Immature natural killer cell (primary cell): ENCODE results near the gene CTIF. TPM values are rescaled to one million over a fixed set of nuclear protein-coding genes. Genes with fewer than 3 reads are reported as not detected.
A peak's percentile ranks its signal among the peaks of the same experiment; 100 is the strongest.

Experiments used
- DNase-seq, 3 donors: peaks; one replicate each; pipeline ENCODE4 v3.0.0; 2022; ENCODE audit warnings: mixed read lengths in 1 of 3
- H3K27ac Mint-ChIP-seq, 6 donors: one replicate each; pipeline ENCODE4 v1.8.0; 2020; ENCODE audit warnings: mixed read lengths in 6 of 6, mild to moderate bottlenecking in 5 of 6, inconsistent platforms in 4 of 6, moderate library complexity in 3 of 6
- H3K27me3 Mint-ChIP-seq, 3 donors: one replicate each; pipeline ENCODE4 v1.8.0; 2020 to 2021; ENCODE audit warnings: low read depth in 3 of 3, mild to moderate bottlenecking in 3 of 3, mixed read lengths in 3 of 3, moderate library complexity in 3 of 3, inconsistent platforms in 1 of 3
- H3K36me3 Mint-ChIP-seq, 3 donors: one replicate each; pipeline ENCODE4 v1.8.0; 2020; ENCODE audit warnings: mixed read lengths in 3 of 3, inconsistent platforms in 2 of 3, mild to moderate bottlenecking in 2 of 3
- H3K4me1 Mint-ChIP-seq, 2 donors: one replicate each; pipeline ENCODE4 v1.8.0; 2020; ENCODE audit warnings: inconsistent platforms in 2 of 2, mild to moderate bottlenecking in 2 of 2, mixed read lengths in 2 of 2, moderate library complexity in 1 of 2
- H3K4me3 Mint-ChIP-seq, 5 donors: one replicate each; pipeline ENCODE4 v1.8.0; 2020; ENCODE audit warnings: mild to moderate bottlenecking in 5 of 5, mixed read lengths in 5 of 5, inconsistent platforms in 3 of 5, moderate library complexity in 3 of 5
- H3K9me3 Mint-ChIP-seq, 6 donors: one replicate each; pipeline ENCODE4 v1.8.0; 2020; ENCODE audit warnings: mild to moderate bottlenecking in 6 of 6, mixed read lengths in 6 of 6, inconsistent platforms in 4 of 6, moderate library complexity in 3 of 6
- polyA plus RNA-seq, 3 donors: library from polyadenylated mRNA; unstranded; fragments of 300-500 nt; fragmentation: Illumina TruSeq; gene quantifications; one replicate each; pipeline ENCODE4 v1.2.3, GENCODE V29; 2021

Gene CTIF
- polyA plus RNA-seq, 3 donors from 2014 or later: 0.28 to 1.2 TPM; not detected in 1

DNA sequence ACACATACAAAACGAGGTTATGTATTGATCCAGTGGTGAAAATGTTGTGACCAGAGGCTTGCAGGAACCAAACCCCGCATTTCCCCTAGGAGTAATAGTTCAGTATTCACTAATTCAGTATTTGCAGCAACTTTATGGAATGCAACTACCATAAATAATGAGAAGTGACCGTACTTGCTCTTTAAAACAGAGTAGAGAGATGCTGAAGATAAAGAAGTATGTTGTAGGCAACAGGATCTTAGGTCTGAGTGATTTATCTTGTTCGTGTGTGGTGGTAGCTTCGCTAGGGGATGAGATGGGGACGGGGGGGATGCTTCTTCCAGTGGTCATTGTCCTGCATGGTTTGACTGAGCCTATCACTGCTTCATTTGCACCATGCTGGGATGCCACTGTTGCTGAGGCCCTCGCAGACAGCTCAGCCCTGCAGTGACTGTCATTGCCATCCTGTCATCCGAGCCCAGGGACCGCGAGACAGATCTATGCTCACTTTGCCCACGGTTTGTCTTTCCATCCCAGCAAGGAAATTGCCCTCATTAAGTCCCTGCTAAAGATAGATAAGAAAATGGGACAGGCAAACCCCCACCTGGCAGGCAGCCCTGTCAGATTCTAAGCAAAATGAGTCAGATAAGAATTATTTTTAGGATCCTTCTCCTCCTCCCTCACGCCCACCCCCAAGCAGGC is 181.3 kb downstream of the CTIF start:
- peaks cover 0 to 6% of the 10 kb centered on the region in 2 donors for H3K4me1 Mint-ChIP-seq
- DNase-seq: no peak
- H3K36me3 Mint-ChIP-seq: peaks cover 0 to 6% (median 0%) of the 10 kb centered on the region in 3 donors
- H3K27me3 Mint-ChIP-seq: peaks cover 0 to 3% (median 0%) of the 10 kb centered on the region in 3 donors
- no peaks in the 10 kb centered on the region for H3K9me3 Mint-ChIP-seq
- H3K27ac Mint-ChIP-seq: no peak overlapping the region
- H3K4me3 Mint-ChIP-seq: no peak overlapping the region

DNA sequence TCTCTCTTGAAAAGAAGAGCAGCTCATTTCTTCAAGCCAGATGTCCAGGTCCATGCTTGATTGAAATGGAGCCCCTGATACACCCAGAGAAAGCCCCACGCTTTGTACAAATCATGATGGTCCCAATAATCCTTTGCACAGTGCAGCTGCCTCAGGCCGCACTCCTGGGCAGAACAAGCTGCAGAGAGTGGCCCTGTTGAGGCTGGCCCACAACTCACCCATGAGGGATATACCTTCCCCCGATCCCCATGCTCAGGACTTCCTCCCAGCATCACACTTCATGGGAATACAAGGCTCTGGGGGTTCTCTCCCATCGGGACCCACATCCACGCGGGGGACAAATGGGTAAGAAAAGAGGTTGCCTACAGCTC is 181.8 kb downstream of the CTIF start:
- peaks cover 0 to 6% (median 0%) of the 10 kb centered on the region in 3 donors for H3K36me3 Mint-ChIP-seq
- no peak overlapping the region for H3K27ac Mint-ChIP-seq
- H3K4me1 Mint-ChIP-seq: peaks cover 0 to 4% of the 10 kb centered on the region in 2 donors
- peaks cover 0 to 3% (median 0%) of the 10 kb centered on the region in 3 donors for H3K27me3 Mint-ChIP-seq
- H3K9me3 Mint-ChIP-seq: no peaks in the 10 kb centered on the region
- no peak for DNase-seq
- no peak overlapping the region for H3K4me3 Mint-ChIP-seq

DNA sequence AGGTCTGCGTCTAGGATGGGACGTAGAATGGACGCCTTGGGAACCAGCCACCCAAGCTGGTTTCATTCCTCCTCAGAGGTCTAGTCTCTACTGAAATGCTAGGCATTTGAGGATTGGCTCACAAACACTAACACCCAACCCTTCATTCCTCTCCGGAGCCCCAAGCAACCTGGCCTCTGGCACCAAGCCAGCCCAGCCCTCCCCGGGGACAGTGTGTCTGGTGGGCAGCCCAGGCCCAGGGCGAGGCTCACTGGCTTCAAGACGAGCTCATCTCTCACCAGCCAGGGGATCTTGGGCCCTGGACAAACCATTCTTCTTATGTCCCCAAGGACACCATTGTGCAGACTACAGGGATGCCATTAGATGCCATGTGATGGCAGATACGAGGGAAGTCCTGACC is 182.5 kb downstream of the CTIF start:
- H3K27me3 Mint-ChIP-seq: peaks cover 0 to 3% (median 0%) of the 10 kb centered on the region in 3 donors
- no peak overlapping the region for H3K4me3 Mint-ChIP-seq
- peaks cover 0 to 4% of the 10 kb centered on the region in 2 donors for H3K4me1 Mint-ChIP-seq
- no peak for DNase-seq
- no peaks in the 10 kb centered on the region for H3K9me3 Mint-ChIP-seq
- no peak overlapping the region for H3K27ac Mint-ChIP-seq
- peaks cover 0 to 6% (median 0%) of the 10 kb centered on the region in 3 donors for H3K36me3 Mint-ChIP-seq

DNA sequence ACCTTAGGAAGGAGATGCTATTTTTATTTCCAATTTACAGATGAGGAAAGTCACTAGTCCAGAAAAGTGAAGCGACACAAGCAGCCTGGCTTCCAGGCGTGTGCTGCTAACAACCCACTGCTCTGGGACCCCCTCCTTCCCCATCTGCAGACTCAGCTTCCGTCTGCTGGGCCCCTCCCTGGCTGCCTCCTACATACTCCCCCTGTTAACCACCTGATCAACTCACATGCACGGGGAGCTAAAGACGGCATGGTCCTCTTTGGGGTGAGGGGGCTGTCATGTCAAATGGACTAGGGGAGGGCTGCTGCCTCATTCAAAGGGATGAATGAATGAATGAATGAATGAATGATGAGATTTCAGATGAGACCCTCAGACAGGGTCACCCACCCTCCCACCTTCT is 184.2 kb downstream of the CTIF start:
- Mint-ChIP-seq H3K27me3 (peaks cover 0 to 3% (median under 1%) of the 10 kb centered on the region in 3 donors), H3K36me3 (peaks cover 0 to 3% (median 0%) of the 10 kb centered on the region in 3 donors), H3K27ac (no peak overlapping the region), H3K4me1 (peaks cover 0 to 4% of the 10 kb centered on the region in 2 donors), H3K9me3 (no peaks in the 10 kb centered on the region), H3K4me3 (no peak overlapping the region)
- no peak for DNase-seq

DNA sequence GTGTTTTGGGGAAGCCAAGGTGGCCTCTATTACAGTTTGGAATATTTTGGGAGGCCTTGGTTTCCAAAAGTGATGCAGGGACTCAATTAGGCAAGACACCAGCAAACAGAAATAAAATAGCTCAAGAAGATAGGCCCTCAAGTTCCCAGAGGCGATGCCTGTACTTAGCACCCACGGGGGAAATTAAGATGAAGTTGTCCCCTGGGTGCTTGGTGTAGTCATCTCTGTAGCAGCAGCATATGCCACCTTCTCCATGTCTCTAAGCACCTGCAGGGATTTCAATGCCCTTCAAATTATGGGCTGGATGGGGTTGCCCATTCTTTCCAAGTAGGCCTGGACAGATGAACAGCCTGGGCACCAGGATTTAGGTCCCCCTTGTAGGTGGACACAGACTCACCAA is 185.0 kb downstream of the CTIF start:
- H3K9me3 Mint-ChIP-seq: no peaks in the 10 kb centered on the region
- H3K27me3 Mint-ChIP-seq: peaks cover 0 to 3% (median 2%) of the 10 kb centered on the region in 3 donors
- H3K27ac Mint-ChIP-seq: no peak overlapping the region
- H3K4me1 Mint-ChIP-seq: peaks cover 0 to 4% of the 10 kb centered on the region in 2 donors
- peaks cover 0 to 3% (median 0%) of the 10 kb centered on the region in 3 donors for H3K36me3 Mint-ChIP-seq
- H3K4me3 Mint-ChIP-seq: no peak overlapping the region
- no peak for DNase-seq

DNA sequence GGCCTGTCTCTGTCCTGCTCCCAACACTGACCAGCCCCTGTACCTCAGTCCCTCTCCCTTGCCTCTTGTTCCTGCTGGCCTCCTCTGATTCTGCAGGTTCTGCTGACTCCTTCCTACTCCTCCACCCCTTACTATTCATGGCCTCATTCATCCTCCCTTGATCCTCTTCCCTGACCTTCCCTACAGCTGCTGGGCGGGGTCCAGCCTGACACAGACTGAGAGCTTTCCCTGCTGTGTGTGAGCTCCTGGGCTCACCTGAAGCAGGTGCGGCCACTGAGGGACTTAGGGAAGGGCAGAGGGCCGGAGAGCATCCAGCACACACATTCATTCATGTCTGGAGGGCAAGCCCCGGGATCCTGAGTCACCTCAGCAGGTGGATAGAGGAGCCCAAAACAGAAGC is 185.6 kb downstream of the CTIF start:
- Mint-ChIP-seq H3K27ac (no peak overlapping the region), H3K4me1 (peaks cover 0 to 4% of the 10 kb centered on the region in 2 donors), H3K36me3 (no peaks in the 10 kb centered on the region), H3K4me3 (no peak overlapping the region), H3K9me3 (no peaks in the 10 kb centered on the region), H3K27me3 (peaks cover 0 to 3% (median 2%) of the 10 kb centered on the region in 3 donors)
- no peak for DNase-seq

DNA sequence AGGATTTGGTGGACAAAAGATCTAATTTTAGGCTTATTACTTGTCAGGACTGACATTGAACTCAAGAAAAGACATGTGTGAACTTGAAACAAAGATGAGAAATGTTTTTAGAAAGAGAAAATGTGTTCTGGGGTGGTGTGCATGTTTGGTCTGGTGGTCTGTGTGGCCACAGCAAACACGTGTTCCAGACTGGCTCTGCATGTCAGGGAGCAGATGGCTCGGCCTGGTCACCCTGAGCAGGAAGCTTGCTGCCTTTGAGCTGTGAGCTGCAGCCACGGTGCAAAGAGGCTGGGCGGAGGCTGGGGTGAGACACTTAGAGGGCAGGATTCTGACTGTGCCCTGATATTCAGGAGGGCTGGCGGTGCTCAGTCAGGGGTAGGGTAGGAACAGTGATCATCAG is 186.1 kb downstream of the CTIF start:
- Mint-ChIP-seq H3K27me3 (peaks cover 0 to 3% (median 2%) of the 10 kb centered on the region in 3 donors), H3K36me3 (no peaks in the 10 kb centered on the region), H3K9me3 (no peaks in the 10 kb centered on the region), H3K4me1 (peaks cover 0 to 5% of the 10 kb centered on the region in 2 donors), H3K4me3 (no peak overlapping the region), H3K27ac (peak overlapping the region in 1 of 6 donors; percentile 12)
- DNase-seq: no peak

DNA sequence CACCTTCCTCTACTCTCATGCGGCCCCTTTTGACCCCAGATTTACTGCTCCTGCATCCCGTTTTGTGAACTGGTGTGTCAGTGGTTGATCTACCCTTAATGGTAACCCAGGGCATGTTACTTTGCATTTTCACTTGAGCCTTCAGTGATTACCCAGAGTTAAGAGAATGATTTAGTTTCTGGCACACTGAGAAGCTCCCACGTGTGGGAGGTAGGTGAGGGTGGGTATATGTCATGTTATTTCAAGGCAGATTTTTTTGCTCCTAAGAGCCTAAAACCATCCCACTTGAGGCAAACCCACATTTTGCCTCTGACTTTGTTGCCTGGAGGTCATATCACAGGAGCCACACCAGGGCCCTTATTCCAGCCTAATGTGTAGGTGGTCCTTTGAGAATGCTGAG is 186.7 kb downstream of the CTIF start:
- Mint-ChIP-seq H3K9me3 (no peaks in the 10 kb centered on the region), H3K36me3 (no peaks in the 10 kb centered on the region), H3K27me3 (peaks cover 0 to 3% (median 2%) of the 10 kb centered on the region in 3 donors), H3K4me1 (peaks cover 0 to 5% of the 10 kb centered on the region in 2 donors), H3K27ac (no peak overlapping the region), H3K4me3 (no peak overlapping the region)
- DNase-seq: no peak

DNA sequence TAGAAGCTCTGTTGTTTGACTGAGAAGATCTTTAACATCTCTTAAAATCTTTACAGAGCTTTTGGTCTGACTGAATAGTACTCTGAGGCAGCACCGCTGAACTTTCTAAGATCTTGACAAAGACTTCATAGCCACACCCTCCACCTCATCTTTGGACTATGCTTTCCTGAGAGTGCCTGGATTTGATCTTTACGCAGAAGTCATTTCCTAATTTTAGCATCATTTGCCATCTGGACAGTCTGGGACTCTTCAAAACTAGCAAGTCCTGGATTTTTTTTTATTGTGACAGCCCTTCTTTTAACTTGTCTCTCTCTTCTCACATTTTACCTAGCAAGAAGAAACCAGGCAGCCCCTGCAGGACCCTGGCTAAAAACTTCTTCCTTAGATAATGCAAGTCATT is 188.8 kb downstream of the CTIF start:
- Mint-ChIP-seq H3K9me3 (no peaks in the 10 kb centered on the region), H3K27ac (peak overlapping the region in 1 of 6 donors; percentile 37), H3K27me3 (peaks cover 2 to 3% (median 2%) of the 10 kb centered on the region in 3 donors), H3K36me3 (no peaks in the 10 kb centered on the region), H3K4me1 (peaks cover 0 to 5% of the 10 kb centered on the region in 2 donors), H3K4me3 (no peak overlapping the region)
- no peak for DNase-seq

DNA sequence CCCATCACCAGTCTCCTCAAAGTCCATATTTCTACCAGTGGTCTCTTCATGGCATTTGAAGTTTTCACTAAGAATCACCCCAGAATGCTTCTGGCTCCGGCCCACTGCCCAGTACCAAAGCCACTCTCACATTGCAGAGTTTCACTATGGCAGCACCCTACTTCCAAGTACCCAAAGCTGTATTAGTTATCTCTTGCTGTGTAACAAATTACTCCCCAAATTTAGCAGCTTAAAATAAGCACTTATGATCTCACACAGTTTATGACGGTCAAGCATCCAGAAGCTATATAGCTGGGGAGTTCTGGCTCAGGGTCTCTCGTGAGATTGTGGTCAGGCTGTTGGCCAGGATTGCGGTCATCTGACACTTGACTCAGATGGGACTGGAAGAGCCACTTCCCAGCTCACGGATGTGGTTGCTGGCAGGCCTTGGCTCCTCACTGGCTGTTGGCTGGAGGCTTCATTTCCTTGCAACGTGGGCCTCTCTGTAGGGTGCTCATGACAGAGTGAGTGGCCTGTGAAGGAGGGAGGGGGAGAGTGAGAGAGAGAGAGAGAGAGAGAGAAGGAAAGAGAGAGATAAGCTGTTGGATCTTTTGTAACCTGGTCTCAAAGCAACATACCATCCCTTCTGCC is 189.5 kb downstream of the CTIF start:
- Mint-ChIP-seq H3K4me1 (peaks cover 0 to 5% of the 10 kb centered on the region in 2 donors), H3K27ac (no peak overlapping the region), H3K4me3 (no peak overlapping the region), H3K27me3 (peaks cover 2 to 3% (median 2%) of the 10 kb centered on the region in 3 donors), H3K9me3 (no peaks in the 10 kb centered on the region), H3K36me3 (no peaks in the 10 kb centered on the region)
- DNase-seq: no peak

DNA sequence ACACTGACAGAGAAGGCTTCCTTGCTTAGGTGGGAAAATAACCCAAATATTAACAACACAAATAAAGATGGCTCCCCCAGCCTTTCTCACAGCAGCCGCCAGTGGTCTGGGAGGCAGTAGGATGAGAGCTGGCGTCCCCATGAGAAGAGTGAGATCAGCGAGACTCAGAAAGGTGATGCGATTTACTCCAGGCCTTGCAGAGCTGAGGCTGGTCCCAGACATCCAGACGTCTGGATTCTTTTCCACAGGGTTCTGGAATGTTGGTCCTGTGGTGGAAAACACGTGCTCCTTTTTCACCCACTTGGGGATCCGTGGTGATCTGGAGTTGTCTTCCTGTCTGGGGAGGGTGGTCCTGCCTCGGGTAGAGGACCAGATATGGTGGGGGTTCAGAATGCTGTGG is 190.6 kb downstream of the CTIF start:
- DNase-seq: no peak
- peaks cover 2 to 3% (median 2%) of the 10 kb centered on the region in 3 donors for H3K27me3 Mint-ChIP-seq

DNA sequence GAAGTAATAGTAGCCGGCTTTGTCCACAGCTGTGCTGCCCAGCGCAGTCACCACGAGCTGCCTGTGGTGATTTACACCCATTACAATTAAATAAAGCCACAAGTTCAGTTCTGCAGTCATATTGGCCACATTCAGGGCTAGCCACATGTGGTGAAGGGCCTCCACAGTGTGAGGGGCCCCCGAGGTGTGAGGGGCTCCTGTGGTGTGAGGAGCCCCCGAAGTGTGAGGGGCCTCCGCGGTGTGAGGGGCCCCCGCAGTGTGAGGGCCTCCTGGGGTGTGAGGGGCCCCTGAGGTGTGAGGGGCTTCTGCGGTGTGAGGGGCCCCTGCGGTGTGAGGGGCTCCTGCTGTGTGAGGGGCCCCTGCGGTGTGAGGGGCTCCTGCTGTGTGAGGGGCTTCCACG is 191.2 kb downstream of the CTIF start:
- H3K36me3 Mint-ChIP-seq: no peaks in the 10 kb centered on the region
- no peak overlapping the region for H3K4me3 Mint-ChIP-seq
- no peak for DNase-seq
- no peak overlapping the region for H3K27ac Mint-ChIP-seq
- H3K27me3 Mint-ChIP-seq: peaks cover 2 to 4% (median 2%) of the 10 kb centered on the region in 3 donors
- H3K9me3 Mint-ChIP-seq: no peaks in the 10 kb centered on the region
- peaks cover 0 to 4% of the 10 kb centered on the region in 2 donors for H3K4me1 Mint-ChIP-seq

More for the DNA sequence above, 190.6 kb downstream of the CTIF start:
- no peak overlapping the region for H3K4me3 Mint-ChIP-seq
- no peaks in the 10 kb centered on the region for H3K36me3 Mint-ChIP-seq
- peaks cover 0 to 5% of the 10 kb centered on the region in 2 donors for H3K4me1 Mint-ChIP-seq
- no peaks in the 10 kb centered on the region for H3K9me3 Mint-ChIP-seq
- H3K27ac Mint-ChIP-seq: no peak overlapping the region

DNA sequence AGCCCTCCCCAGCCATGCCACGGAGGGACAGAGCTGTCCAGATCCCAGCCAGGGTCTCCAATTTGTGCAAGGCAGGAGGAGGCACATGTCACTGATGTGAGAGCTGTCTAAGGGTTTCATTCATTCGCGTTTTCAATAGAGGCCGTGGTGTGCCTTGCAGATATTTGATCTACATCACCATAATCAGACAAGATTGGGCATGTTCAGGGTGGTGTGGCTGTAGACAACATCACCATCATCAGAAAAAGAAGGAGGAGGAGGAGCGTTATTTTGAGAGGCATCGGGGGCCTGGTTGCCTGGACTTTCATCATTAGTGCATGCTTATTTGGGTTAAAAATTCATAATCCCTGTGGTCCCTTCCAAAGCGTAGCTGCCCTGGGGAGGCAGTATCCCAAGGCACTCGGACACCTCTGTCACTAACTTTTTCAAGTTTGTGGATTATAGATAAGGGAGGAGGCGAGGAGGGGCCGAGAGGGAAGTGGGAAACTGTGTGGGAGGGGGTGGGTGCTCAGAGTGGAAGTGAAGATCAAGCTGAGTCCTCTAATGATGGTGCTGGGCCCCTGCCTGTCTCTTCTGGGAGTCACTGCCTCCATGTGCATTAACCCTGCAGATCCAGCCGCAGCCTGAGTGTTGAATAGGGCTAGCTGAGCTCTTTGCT is 194.1 kb downstream of the CTIF start:
- no peak for DNase-seq
- Mint-ChIP-seq H3K36me3 (no peaks in the 10 kb centered on the region), H3K4me3 (no peak overlapping the region), H3K9me3 (no peaks in the 10 kb centered on the region), H3K27me3 (peaks cover 2 to 4% (median 2%) of the 10 kb centered on the region in 3 donors), H3K27ac (no peak overlapping the region), H3K4me1 (peaks cover 0 to 3% of the 10 kb centered on the region in 2 donors)

DNA sequence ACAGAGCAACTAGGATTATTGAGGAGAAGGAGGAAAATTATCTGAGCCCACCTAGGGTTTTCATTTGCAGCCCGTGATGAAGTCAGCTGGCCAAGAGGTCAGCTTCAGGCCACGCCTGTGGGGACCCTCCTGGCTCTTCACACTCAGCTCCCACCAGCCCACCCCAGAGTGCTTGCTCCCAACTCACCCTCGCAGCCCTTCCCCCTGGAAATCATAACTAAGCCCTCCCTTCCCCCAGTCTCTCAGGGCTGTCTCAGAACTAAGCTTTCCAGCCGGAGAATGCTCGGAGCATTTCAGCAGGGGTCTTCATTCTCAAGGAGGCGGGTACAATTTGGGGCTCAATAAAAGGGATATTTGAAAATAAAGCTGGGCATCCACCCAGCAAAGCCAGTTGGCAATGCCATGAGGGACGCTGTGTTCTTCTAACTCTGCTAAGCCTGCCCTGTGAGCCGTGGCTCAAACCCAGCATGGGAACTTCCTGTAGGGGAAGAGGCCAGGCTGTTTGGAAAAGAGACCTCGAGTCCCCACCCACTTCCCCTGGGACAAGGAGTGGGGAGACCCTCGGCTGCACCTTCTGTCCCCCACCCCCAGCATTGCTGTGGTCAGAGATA is 194.9 kb downstream of the CTIF start:
- H3K4me1 Mint-ChIP-seq: peaks cover 0 to 3% of the 10 kb centered on the region in 2 donors
- no peaks in the 10 kb centered on the region for H3K9me3 Mint-ChIP-seq
- no peak for DNase-seq
- peaks cover 0 to 5% (median 4%) of the 10 kb centered on the region in 3 donors for H3K27me3 Mint-ChIP-seq
- no peak overlapping the region for H3K4me3 Mint-ChIP-seq
- no peaks in the 10 kb centered on the region for H3K36me3 Mint-ChIP-seq
- H3K27ac Mint-ChIP-seq: no peak overlapping the region
